HG02981 (cell line): Measurements from ENCODE around the gene CDC73.
"Not testable (repeated sequence)": the region's sequence is repeated elsewhere in the genome, so short reads cannot be mapped to it uniquely, and the experiment has no call there.

Experiments
- ATAC-seq: cut with Tn5 transposase; IDR thresholded peaks from one replicate; pipeline ENCODE4 v1.9.1; 2021; ENCODE audit warnings: mild to moderate bottlenecking, moderate library complexity; ENCODE audit not compliant: unreplicated experiment

Gene CDC73

GRCh38 chr1:193219391-193219790, 97.6 kb downstream of the CDC73 start:
- ATAC-seq, result no peak

GRCh38 chr1:193221651-193222050, 99.8 kb downstream of the CDC73 start:
- ATAC-seq, result no peak

- ATAC-seq, result no peak
Observed at GRCh38 chr1:193222056-193222615, 100.3 kb downstream of the CDC73 start.

GRCh38 chr1:193229136-193229535, 107.3 kb downstream of the CDC73 start:
- ATAC-seq, result no peak

- ATAC-seq, result not testable (repeated sequence)
Observed at GRCh38 chr1:193231146-193231545, 109.3 kb downstream of the CDC73 start.

GRCh38 chr1:193234530-193234929, 112.7 kb downstream of the CDC73 start:
- no peak for ATAC-seq

- no peak for ATAC-seq
Observed at GRCh38 chr1:193237381-193237978, 115.6 kb downstream of the CDC73 start.

GRCh38 chr1:193240609-193241008, 118.8 kb downstream of the CDC73 start:
- ATAC-seq, result no peak

GRCh38 chr1:193241132-193241827, 119.4 kb downstream of the CDC73 start:
- ATAC-seq, result peak; percentile 55

GRCh38 chr1:193242000-193242399, 120.2 kb downstream of the CDC73 start:
- ATAC-seq, result no peak

GRCh38 chr1:193249187-193249586, 127.4 kb downstream of the CDC73 start:
- no peak for ATAC-seq

- no peak for ATAC-seq
Observed at GRCh38 chr1:193251950-193252349, 130.1 kb downstream of the CDC73 start.

GRCh38 chr1:193256019-193256418, 134.2 kb downstream of the CDC73 start:
- ATAC-seq, result no peak

- ATAC-seq, result no peak
Observed at GRCh38 chr1:193259636-193260035, 137.8 kb downstream of the CDC73 start.

- ATAC-seq, result no peak
Observed at GRCh38 chr1:193260056-193260745, 138.4 kb downstream of the CDC73 start.

GRCh38 chr1:193260896-193261295, 139.1 kb downstream of the CDC73 start:
- no peak for ATAC-seq

GRCh38 chr1:193262661-193263060, 140.8 kb downstream of the CDC73 start:
- no peak for ATAC-seq

GRCh38 chr1:193264313-193265065, 142.7 kb downstream of the CDC73 start:
- no peak for ATAC-seq

- ATAC-seq, result peak; percentile 59
Observed at GRCh38 chr1:193265716-193266115, 143.9 kb downstream of the CDC73 start.

- not testable (repeated sequence) for ATAC-seq
Observed at GRCh38 chr1:193266794-193267193, 145.0 kb downstream of the CDC73 start.

- ATAC-seq, result peak; percentile 98
Observed at GRCh38 chr1:193270996-193271395, 149.2 kb downstream of the CDC73 start.
